Activated CD4-positive, alpha-beta T cell treated with anti-CD3 and anti-CD28 coated beads for 36 hours (primary cell): ENCODE measurements around the gene RIPPLY2. TPM values are rescaled to one million over a fixed set of nuclear protein-coding genes. Genes with fewer than 3 reads are reported as not detected.
"Not testable (repeated sequence)": the region's sequence is repeated elsewhere in the genome, so short reads cannot be mapped to it uniquely, and the experiment has no call there.

Experiments
- ATAC-seq: fragments of 200-7000 bp; cut with Tn5 transposase; one replicate; pipeline ENCODE4 v1.10.0; 2021; ENCODE audit warnings: mild to moderate bottlenecking, moderate library complexity
- CTCF ChIA-PET: fragments of 350-600 bp; sonication (Branson Sonifier 250); formaldehyde crosslinking; loops from one replicate; lab custom pipeline; 2021; ENCODE audit warnings: antibody characterized with exemption; lab: Charles Lee
- POLR2A ChIA-PET: fragments of 350-600 bp; sonication (Branson Sonifier 250); formaldehyde crosslinking; loops from one replicate; lab custom pipeline; 2021; ENCODE audit warnings: antibody characterized with exemption, inconsistent platforms; lab: Charles Lee
- DNase-seq: peaks from one replicate; pipeline ENCODE4 v3.0.0-alpha.2; 2020
- H3K27ac Mint-ChIP-seq: one replicate; pipeline ENCODE4 v1.8.0; 2021; ENCODE audit warnings: mixed read lengths
- H3K27me3 Mint-ChIP-seq: one replicate; pipeline ENCODE4 v1.8.0; 2021; ENCODE audit warnings: mixed read lengths
- H3K36me3 Mint-ChIP-seq: one replicate; pipeline ENCODE4 v1.8.0; 2021; ENCODE audit warnings: low read depth, mixed read lengths
- H3K4me1 Mint-ChIP-seq: one replicate; pipeline ENCODE4 v1.8.0; 2021; ENCODE audit warnings: mixed read lengths
- H3K4me3 Mint-ChIP-seq: one replicate; pipeline ENCODE4 v1.8.0; 2021; ENCODE audit warnings: mild to moderate bottlenecking, moderate library complexity, mixed read lengths
- H3K9me3 Mint-ChIP-seq: one replicate; pipeline ENCODE4 v1.8.0; 2021; ENCODE audit warnings: low read depth, mixed read lengths
- intact Hi-C, 2 experiments: fragments of 100-400 bp; cut with DNase I in 1 of 2; cut with micrococcal nuclease in 1 of 2; formaldehyde crosslinking; loops; one replicate each; pipeline versions ENCODE4 v1.14.2 to v1.15.1; 2022 to 2024; cut with DNase I, micrococcal nuclease
- total RNA-seq, 2 experiments: library from RNA; stranded (reverse); gene quantifications; one replicate each; pipeline ENCODE4 v1.2.3, GENCODE V29; 2021

The RIPPLY2 gene
- total RNA-seq, 2 experiments from 2014 or later = not detected

DNA sequence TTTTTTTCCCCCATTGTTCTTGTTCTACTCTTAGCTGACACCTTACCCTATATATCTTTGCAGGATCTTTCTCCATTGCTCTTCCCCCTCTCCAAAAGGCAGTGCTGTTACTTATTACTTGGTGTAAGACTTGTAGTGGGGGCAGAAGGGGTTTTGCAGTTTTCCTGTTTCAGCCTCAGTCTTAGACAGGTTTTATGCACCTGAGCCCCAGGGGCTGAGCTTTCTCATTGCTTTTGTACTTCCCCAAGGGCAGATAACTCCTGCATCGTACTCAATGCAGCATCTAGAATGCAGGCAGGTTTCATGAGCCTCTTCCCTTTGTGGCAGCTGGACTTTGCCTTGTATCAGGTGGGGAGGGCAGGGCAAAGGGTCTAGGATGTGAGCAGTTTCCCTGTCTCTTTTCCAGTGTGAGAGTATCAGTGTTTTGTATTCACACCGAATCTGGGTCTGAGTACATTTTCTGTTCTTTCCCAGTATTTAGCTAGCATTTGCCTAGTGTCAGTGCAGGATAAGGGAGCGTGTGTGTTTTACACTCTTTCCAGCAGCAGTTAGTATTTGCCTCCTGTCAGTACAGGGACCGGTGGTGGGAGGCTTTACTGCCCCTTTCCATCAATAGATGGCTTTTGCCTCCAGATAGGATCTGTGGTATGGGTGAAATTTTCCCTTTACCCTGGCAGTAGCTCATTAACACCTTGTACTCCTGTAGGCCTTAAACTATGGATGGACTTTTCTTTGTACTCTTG, 25.9 kb downstream of the RIPPLY2 start:
- H3K36me3 Mint-ChIP-seq = peaks cover 3% of the 10 kb centered on the region
- no peak for ATAC-seq
- CTCF ChIA-PET = interaction anchor here (0.6 kb wide), 1 partner anchor 1443 kb away, joined by 4 read pairs; no protein-coding TSS in a partner anchor
- no peak overlapping the region for H3K27ac Mint-ChIP-seq
- POLR2A ChIA-PET = no interaction called here
- H3K4me1 Mint-ChIP-seq = peaks cover 23% of the 10 kb centered on the region
- intact Hi-C loops = no loop called here
- no peak overlapping the region for H3K4me3 Mint-ChIP-seq
- H3K27me3 Mint-ChIP-seq = no peaks in the 10 kb centered on the region
- DNase-seq = no peak
- no peaks in the 10 kb centered on the region for H3K9me3 Mint-ChIP-seq

DNA sequence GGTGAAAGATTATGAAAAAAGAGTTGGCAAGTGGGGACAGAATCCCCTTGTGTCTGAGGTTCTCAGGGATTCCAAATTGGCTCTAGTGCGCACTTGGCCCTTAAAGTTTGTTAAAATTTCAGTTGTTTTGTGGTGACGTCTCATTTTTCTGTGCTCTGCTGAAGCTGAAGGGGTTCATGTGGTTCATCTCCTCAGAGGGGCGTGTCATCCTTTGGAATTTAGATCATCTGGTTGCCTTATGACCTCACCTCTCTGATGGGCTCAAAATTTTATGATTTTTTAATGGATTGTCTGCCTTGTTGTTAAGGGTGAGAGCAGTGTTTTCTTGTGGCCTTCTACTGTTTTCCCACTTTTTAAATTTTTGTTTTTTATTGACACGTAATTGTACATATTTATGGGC, 26.6 kb downstream of the RIPPLY2 start:
- Mint-ChIP-seq H3K36me3 (no peaks in the 10 kb centered on the region), H3K9me3 (no peaks in the 10 kb centered on the region), H3K4me1 (peaks cover 25% of the 10 kb centered on the region), H3K27ac (no peak overlapping the region), H3K27me3 (no peaks in the 10 kb centered on the region), H3K4me3 (no peak overlapping the region)
- no peak for DNase-seq
- ATAC-seq = no peak
- intact Hi-C loops = loop anchor here (10.0 kb wide), 4 partner anchors 545 to 1445 kb away; no protein-coding TSS in a partner anchor
- POLR2A ChIA-PET = interaction anchor here (0.7 kb wide), 1 partner anchor 340 kb away, joined by 8 read pairs; no protein-coding TSS in a partner anchor
- CTCF ChIA-PET = no interaction called here

DNA sequence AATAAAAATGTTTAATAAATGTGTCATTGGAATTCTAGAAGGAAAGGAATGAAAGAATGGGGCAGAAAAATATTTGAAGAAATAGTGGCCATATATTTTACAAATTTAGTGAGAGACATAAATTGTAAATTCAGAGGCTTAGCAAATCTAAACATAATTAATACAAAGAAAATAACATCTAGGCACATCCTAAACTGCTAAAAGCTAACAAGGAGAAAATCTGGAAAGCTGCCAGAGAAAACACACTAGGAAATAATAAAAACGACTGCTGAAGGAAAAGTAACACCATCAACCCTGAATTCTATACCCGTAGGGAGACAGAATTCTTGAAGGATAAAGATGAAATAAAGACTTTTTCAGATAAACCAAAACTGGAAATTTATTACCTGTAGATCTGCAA, 30.1 kb downstream of the RIPPLY2 start:
- ChIA-PET CTCF (interaction anchor here (0.7 to 1.1 kb wide), 2 partner anchors 9 to 337 kb away, joined by 3 to 4 read pairs; no protein-coding TSS in a partner anchor), POLR2A (no interaction called here)
- H3K27me3 Mint-ChIP-seq = no peaks in the 10 kb centered on the region
- no peaks in the 10 kb centered on the region for H3K9me3 Mint-ChIP-seq
- ATAC-seq = no peak
- H3K27ac Mint-ChIP-seq = no peak overlapping the region
- H3K4me3 Mint-ChIP-seq = no peak overlapping the region
- H3K36me3 Mint-ChIP-seq = no peaks in the 10 kb centered on the region
- no peak for DNase-seq
- intact Hi-C loops = loop anchor here (10.0 kb wide), 4 partner anchors 542 to 1442 kb away; no protein-coding TSS in a partner anchor
- peaks cover 15% of the 10 kb centered on the region for H3K4me1 Mint-ChIP-seq

DNA sequence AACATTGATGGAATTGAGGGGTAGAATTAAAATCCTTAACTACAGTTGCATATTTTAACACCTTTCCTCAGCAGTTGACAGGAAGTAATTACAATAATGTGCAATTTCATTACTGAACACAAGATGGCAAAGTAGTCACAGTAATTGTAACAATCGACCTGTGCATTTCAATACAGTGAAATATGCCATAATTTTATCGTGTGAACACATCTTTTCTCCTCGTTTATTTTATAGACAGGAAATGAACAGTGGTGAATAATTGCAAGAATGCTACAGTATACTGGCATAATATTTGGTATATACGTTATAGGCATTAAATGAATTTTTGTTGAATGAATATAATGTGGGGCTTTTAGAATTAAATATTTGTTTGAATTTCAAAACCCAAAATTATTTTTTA, 31.4 kb downstream of the RIPPLY2 start:
- POLR2A ChIA-PET = no interaction called here
- no peaks in the 10 kb centered on the region for H3K27me3 Mint-ChIP-seq
- ATAC-seq (peak; percentile 74), DNase-seq (no peak)
- H3K9me3 Mint-ChIP-seq = no peaks in the 10 kb centered on the region
- no peak overlapping the region for H3K27ac Mint-ChIP-seq
- intact Hi-C loops = loop anchor here (1.0 to 10.0 kb wide), 8 partner anchors 337 to 1440 kb away; no protein-coding TSS in a partner anchor
- H3K4me1 Mint-ChIP-seq = peaks cover 11% of the 10 kb centered on the region
- H3K36me3 Mint-ChIP-seq = no peaks in the 10 kb centered on the region
- H3K4me3 Mint-ChIP-seq = no peak overlapping the region
- CTCF ChIA-PET = interaction anchor here (0.6 to 1.5 kb wide), 6 partner anchors 71 to 343 kb away, joined by 3 to 7 read pairs (median 3); partner anchors contain the start of gene CEP162

DNA sequence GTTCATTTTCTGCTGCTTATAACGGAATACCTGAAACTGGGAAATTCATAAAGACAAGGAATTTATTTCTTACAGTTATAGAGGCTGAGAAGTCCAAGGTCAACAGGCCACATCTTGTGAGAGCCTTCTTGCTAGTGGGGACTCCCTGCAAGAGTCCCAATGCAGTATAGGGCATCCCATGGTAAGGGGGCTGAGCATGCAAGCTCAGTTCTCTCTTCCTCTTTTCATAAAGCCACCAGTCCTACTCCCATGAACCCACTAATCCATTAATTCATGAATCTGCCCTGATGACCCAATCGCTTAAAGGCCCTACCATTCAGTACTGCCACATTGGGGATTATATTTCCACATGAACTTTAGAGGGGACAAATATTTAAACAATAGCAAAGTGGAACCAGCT, 32.8 kb downstream of the RIPPLY2 start:
- H3K27me3 Mint-ChIP-seq = no peaks in the 10 kb centered on the region
- POLR2A ChIA-PET = no interaction called here

DNA sequence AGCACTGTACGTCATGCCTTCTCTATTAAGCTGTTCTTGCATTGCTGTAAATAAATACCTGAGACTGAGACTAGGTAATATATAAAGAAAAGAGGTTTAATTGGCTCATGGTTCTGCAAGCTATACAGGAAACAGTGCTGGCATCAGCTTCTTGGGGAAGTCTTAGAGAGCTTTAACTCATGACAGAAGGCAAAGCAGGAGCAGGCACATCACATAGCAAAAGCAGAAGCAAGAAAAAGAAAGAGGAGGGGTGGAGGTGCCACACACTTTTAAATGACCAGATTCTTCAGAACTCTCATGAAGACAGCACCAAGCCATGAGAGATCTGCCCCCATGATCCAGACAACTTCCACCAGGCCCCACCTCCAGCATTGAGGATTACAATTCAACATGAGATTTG, 36.5 kb downstream of the RIPPLY2 start:
- POLR2A ChIA-PET = interaction anchor here (0.6 kb wide), 1 partner anchor 373 kb away, joined by 3 read pairs; no protein-coding TSS in a partner anchor
- intact Hi-C loops = loop anchor here (10.0 kb wide), 4 partner anchors 535 to 1435 kb away; no protein-coding TSS in a partner anchor
- H3K4me3 Mint-ChIP-seq = no peak overlapping the region

More for the DNA sequence above, 32.8 kb downstream of the RIPPLY2 start:
- Mint-ChIP-seq H3K4me3 (no peak overlapping the region), H3K4me1 (peaks cover 9% of the 10 kb centered on the region), H3K27ac (no peak overlapping the region), H3K36me3 (no peaks in the 10 kb centered on the region), H3K9me3 (no peaks in the 10 kb centered on the region)
- no peak for DNase-seq
- ATAC-seq = no peak
- CTCF ChIA-PET = no interaction called here
- intact Hi-C loops = loop anchor here (2.0 to 10.0 kb wide), 6 partner anchors 343 to 1439 kb away; no protein-coding TSS in a partner anchor

DNA sequence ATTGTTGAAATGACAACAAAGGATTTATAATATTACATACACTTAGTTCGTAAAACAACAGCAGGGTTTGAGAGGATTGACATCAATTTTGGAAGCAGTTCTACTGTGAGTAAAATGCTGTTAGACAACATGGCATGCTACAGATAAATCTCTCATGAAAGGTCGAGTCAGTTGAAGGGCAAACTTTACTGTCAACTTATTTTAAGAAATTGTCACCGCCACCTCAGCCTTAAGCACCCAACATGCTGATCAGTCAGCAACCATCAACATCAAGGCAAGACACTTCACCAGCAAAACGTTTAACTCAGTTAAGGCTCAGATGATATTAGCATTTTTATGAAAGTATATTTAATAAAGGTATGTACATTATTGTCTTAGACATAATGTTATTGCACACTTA, 37.4 kb downstream of the RIPPLY2 start:
- Mint-ChIP-seq H3K27me3 (no peaks in the 10 kb centered on the region), H3K9me3 (no peaks in the 10 kb centered on the region), H3K27ac (no peak overlapping the region), H3K4me3 (no peak overlapping the region), H3K36me3 (peaks cover 9% of the 10 kb centered on the region), H3K4me1 (peaks cover 7% of the 10 kb centered on the region)
- POLR2A ChIA-PET = no interaction called here
- ATAC-seq (no peak), DNase-seq (no peak)
- CTCF ChIA-PET = no interaction called here
- intact Hi-C loops = no loop called here

More for the DNA sequence above, 36.5 kb downstream of the RIPPLY2 start:
- Mint-ChIP-seq H3K4me1 (peaks cover 7% of the 10 kb centered on the region), H3K27ac (no peak overlapping the region), H3K9me3 (no peaks in the 10 kb centered on the region), H3K27me3 (no peaks in the 10 kb centered on the region), H3K36me3 (peaks cover 9% of the 10 kb centered on the region)
- ATAC-seq (no peak), DNase-seq (no peak)
- CTCF ChIA-PET = no interaction called here

DNA sequence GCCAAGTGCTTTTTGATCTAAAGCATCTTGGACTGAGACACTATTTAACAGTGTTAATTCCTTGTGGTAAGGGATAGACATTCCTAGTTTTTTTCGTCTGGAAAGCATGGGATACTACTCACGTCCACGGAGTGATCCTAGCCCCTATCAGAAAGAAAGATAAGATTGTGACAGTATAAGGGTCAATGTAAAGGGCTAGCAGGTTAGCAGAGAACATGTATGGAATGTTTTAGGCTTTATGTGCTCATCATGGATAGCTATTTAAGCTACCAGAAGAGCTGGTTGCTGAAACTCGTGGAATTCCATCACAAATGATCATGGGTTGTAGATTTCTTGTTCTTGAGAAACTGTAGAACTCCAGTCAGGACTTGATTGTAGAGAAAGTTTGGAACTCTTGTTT, 38.4 kb downstream of the RIPPLY2 start:
- ChIA-PET POLR2A (no interaction called here), CTCF (interaction anchor here (1.2 kb wide), 1 partner anchor 8 kb away, joined by 4 read pairs; no protein-coding TSS in a partner anchor)
- Mint-ChIP-seq H3K27me3 (no peaks in the 10 kb centered on the region), H3K4me3 (no peak overlapping the region), H3K27ac (no peak overlapping the region), H3K9me3 (peaks cover 2% of the 10 kb centered on the region), H3K36me3 (peaks cover 17% of the 10 kb centered on the region), H3K4me1 (peaks cover 7% of the 10 kb centered on the region)
- no peak for DNase-seq
- intact Hi-C loops = no loop called here
- ATAC-seq = no peak

DNA sequence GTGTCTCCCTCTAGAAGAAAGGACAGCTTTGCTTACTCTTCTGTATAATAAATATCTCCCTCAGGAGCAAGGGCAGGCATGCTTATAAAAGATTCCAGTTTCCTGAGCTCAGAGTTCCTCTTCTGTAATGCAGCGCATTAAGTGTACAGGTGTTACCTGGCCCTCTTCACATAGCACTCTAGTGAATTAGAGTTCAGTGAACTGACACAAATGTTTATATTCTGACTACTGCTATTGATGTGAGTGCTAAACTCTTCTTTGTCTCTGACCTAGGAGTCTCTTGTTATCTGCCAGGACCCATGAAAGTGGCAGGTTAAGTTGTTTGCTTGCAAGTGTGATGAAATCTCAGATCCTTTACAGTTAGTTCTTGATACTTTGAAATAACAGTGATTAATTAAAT, 39.9 kb downstream of the RIPPLY2 start:
- ATAC-seq (no peak), DNase-seq (no peak)
- H3K4me1 Mint-ChIP-seq = peaks cover 7% of the 10 kb centered on the region
- ChIA-PET POLR2A (no interaction called here), CTCF (no interaction called here)
- H3K36me3 Mint-ChIP-seq = peaks cover 26% of the 10 kb centered on the region
- intact Hi-C loops = no loop called here
- H3K9me3 Mint-ChIP-seq = peaks cover 5% of the 10 kb centered on the region
- H3K4me3 Mint-ChIP-seq = no peak overlapping the region
- no peak overlapping the region for H3K27ac Mint-ChIP-seq
- no peaks in the 10 kb centered on the region for H3K27me3 Mint-ChIP-seq

DNA sequence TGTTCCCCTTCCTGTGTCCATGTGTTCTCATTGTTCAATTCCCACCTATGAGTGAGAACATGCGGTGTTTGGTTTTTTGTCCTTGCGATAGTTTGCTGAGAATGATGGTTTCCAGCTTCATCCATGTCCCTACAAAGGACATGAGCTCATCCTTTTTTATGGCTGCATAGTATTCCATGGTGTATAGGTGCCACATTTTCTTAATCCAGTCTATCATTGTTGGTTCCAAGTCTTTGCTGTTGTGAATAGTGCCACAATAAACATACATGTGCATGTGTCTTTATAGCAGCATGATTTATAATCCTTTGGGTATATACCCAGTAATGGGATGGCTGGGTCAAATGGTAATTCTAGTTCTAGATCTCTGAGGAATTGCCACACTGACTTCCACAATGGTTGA, 43.9 kb downstream of the RIPPLY2 start:
- Mint-ChIP-seq H3K36me3 (peaks cover 31% of the 10 kb centered on the region), H3K9me3 (peaks cover 13% of the 10 kb centered on the region)
- H3K27ac Mint-ChIP-seq, H3K4me1 Mint-ChIP-seq, intact Hi-C loops, H3K4me3 Mint-ChIP-seq, DNase-seq, H3K27me3 Mint-ChIP-seq, ATAC-seq, CTCF ChIA-PET, POLR2A ChIA-PET: not testable (repeated sequence)

GRCh38 chr6:83901624-83902023, 48.5 kb downstream of the RIPPLY2 start:
- Mint-ChIP-seq H3K9me3 (peaks cover 38% of the 10 kb centered on the region), H3K27me3 (no peaks in the 10 kb centered on the region), H3K4me1 (peaks cover 9% of the 10 kb centered on the region), H3K36me3 (peaks cover 47% of the 10 kb centered on the region), H3K4me3 (no peak overlapping the region), H3K27ac (no peak overlapping the region)
- intact Hi-C loops = no loop called here
- no peak for ATAC-seq
- no peak for DNase-seq
- ChIA-PET POLR2A (no interaction called here), CTCF (no interaction called here)

GRCh38 chr6:83904395-83904794, 51.2 kb downstream of the RIPPLY2 start:
- ATAC-seq (no peak), DNase-seq (no peak)
- peaks cover 19% of the 10 kb centered on the region for H3K4me1 Mint-ChIP-seq
- peaks cover 38% of the 10 kb centered on the region for H3K9me3 Mint-ChIP-seq
- H3K27ac Mint-ChIP-seq = no peak overlapping the region
- no peak overlapping the region for H3K4me3 Mint-ChIP-seq
- H3K27me3 Mint-ChIP-seq = no peaks in the 10 kb centered on the region
- intact Hi-C loops = no loop called here
- peaks cover 47% of the 10 kb centered on the region for H3K36me3 Mint-ChIP-seq
- ChIA-PET POLR2A (no interaction called here), CTCF (no interaction called here)
